Hepatocyte (in vitro differentiated cells): ENCODE results near the gene ACYP2. TPM values are rescaled to one million over a fixed set of nuclear protein-coding genes. Genes with fewer than 3 reads are reported as not detected.
A peak's percentile ranks its signal among the peaks of the same experiment; 100 is the strongest.

Source experiments
- DNase-seq: peaks from one replicate; pipeline ENCODE4 v3.0.0-alpha.2; 2016; ENCODE audit warnings: low spot score
- H2AFZ ChIP-seq: fragments of 200-600 bp; sonication (generic); 2 replicates; pipeline ENCODE4 v1.6.0; 2016; ENCODE audit warnings: antibody characterized with exemption, mild to moderate bottlenecking
- H3K27ac ChIP-seq: fragments of 200-600 bp; sonication (generic); 2 replicates; pipeline ENCODE4 v1.5.1; 2016; ENCODE audit warnings: mild to moderate bottlenecking
- H3K27me3 ChIP-seq: fragments of 200-600 bp; sonication (generic); 2 replicates; pipeline ENCODE4 v1.6.1; 2016
- H3K36me3 ChIP-seq: fragments of 200-600 bp; sonication (generic); replicated peaks from 2 replicates; pipeline ENCODE4 v1.5.1; 2016; ENCODE audit warnings: low read depth; ENCODE audit not compliant: insufficient read depth
- H3K4me1 ChIP-seq: fragments of 200-600 bp; sonication (generic); 2 replicates; pipeline ENCODE4 v1.5.1; 2016; ENCODE audit warnings: mild to moderate bottlenecking, moderate library complexity; ENCODE audit not compliant: insufficient read depth
- H3K4me2 ChIP-seq: fragments of 200-600 bp; sonication (generic); 2 replicates; pipeline ENCODE4 v1.6.0; 2016
- H3K4me3 ChIP-seq: fragments of 200-600 bp; sonication (generic); 2 replicates; pipeline ENCODE4 v1.5.1; 2016; ENCODE audit warnings: mild to moderate bottlenecking
- H3K79me2 ChIP-seq: fragments of 200-600 bp; sonication (generic); 2 replicates; pipeline ENCODE4 v1.6.0; 2017; ENCODE audit warnings: mild to moderate bottlenecking
- H3K9me2 ChIP-seq: fragments of 200-600 bp; sonication (generic); replicated peaks from 2 replicates; pipeline ENCODE4 v1.6.0; 2017; ENCODE audit warnings: mild to moderate bottlenecking; ENCODE audit not compliant: insufficient read depth
- H3K9me3 ChIP-seq: fragments of 200-600 bp; sonication (generic); 2 replicates; pipeline ENCODE4 v1.5.1; 2016; ENCODE audit warnings: low read depth, mild to moderate bottlenecking
- H4K20me1 ChIP-seq: fragments of 200-600 bp; sonication (generic); 2 replicates; pipeline ENCODE4 v1.6.0; 2016; ENCODE audit warnings: mild to moderate bottlenecking; ENCODE audit not compliant: insufficient read depth, poor library complexity, severe bottlenecking
- CTCF ChIP-seq: fragments of 200-600 bp; sonication (generic); IDR thresholded peaks from 2 replicates; pipeline ENCODE4 v1.5.1; 2016; ENCODE audit warnings: antibody characterized with exemption, mild to moderate bottlenecking; ENCODE audit not compliant: poor library complexity
- EZH2 ChIP-seq: fragments of 200-600 bp; sonication (generic); IDR thresholded peaks from 2 replicates; pipeline ENCODE4 v1.6.1; 2016; ENCODE audit warnings: antibody characterized with exemption, mild to moderate bottlenecking, borderline replicate concordance
- EZH2phosphoT487 ChIP-seq: fragments of 200-600 bp; sonication (generic); IDR thresholded peaks from one replicate; pipeline ENCODE4 v1.6.1; 2018; ENCODE audit warnings: antibody characterized with exemption, mild to moderate bottlenecking, low read depth, moderate library complexity; ENCODE audit not compliant: unreplicated experiment, severe bottlenecking
- WGBS: methylation state at CpG from one replicate; pipeline ENCODE4 v1.1.6; 2016; ENCODE audit warnings: low lambda C conversion rate; ENCODE audit errors: missing lambda C conversion rate; 5-methylcytosine and 5-hydroxymethylcytosine counted together
- polyA plus RNA-seq: library from polyadenylated mRNA; unstranded; fragments of >200 nt; fragmentation: Nextera tagmentation; extraction: Ambion mirVana; gene quantifications from 2 replicates; pipeline ENCODE4 v1.2.1, GENCODE V29; 2016
- total RNA-seq: library from RNA; depleted of rRNA; stranded (reverse); fragments of >200 nt; gene quantifications from 2 replicates; pipeline ENCODE4 v1.2.3, GENCODE V29; 2014

The ACYP2 gene
- total and polyA plus RNA-seq, 2 experiments from 2014 or later = 22.5 to 30.9 TPM

GRCh38 chr2:54099829-54100585 is 15.4 kb upstream of the ACYP2 start:
- TF ChIP-seq CTCF (no peak), EZH2 (no peak)
- Histone ChIP-seq H3K4me1 (no peaks in the 10 kb centered on the region), H3K36me3 (no peaks in the 10 kb centered on the region), H3K27ac (no peak overlapping the region), H3K79me2 (no peaks in the 10 kb centered on the region), H2AFZ (no peak overlapping the region), H3K9me3 (no peaks in the 10 kb centered on the region), H3K27me3 (no peaks in the 10 kb centered on the region), H3K9me2 (no peaks in the 10 kb centered on the region), H3K4me2 (no peak overlapping the region), H4K20me1 (no peaks in the 10 kb centered on the region), H3K4me3 (no peak overlapping the region)
- no peak for DNase-seq
- WGBS = 94% methylated on average over 6 of the region's 6 CpGs

- Histone ChIP-seq H4K20me1 (no peaks in the 10 kb centered on the region), H3K27me3 (no peaks in the 10 kb centered on the region), H3K4me3 (no peak overlapping the region), H3K79me2 (no peaks in the 10 kb centered on the region), H3K9me2 (no peaks in the 10 kb centered on the region), H3K4me2 (no peak overlapping the region), H3K36me3 (no peaks in the 10 kb centered on the region), H3K27ac (no peak overlapping the region), H2AFZ (no peak overlapping the region), H3K4me1 (no peaks in the 10 kb centered on the region), H3K9me3 (no peaks in the 10 kb centered on the region)
- DNase-seq = no peak
- TF ChIP-seq EZH2phosphoT487 = no peak
- no peak for TF ChIP-seq EZH2
- TF ChIP-seq CTCF = no peak
- 96% methylated on average over 2 of the region's 2 CpGs for WGBS
These were observed 14.6 kb upstream of the ACYP2 start for GRCh38 chr2:54100772-54101171.

- peak; percentile 70 for DNase-seq
- H3K4me2 ChIP-seq = no peak overlapping the region
These were observed 11.7 kb upstream of the ACYP2 start for GRCh38 chr2:54103454-54104314.

More at GRCh38 chr2:54103454-54104314, 11.7 kb upstream of the ACYP2 start:
- WGBS = 45% methylated on average over 3 of the region's 3 CpGs
- Histone ChIP-seq H3K9me2 (no peaks in the 10 kb centered on the region), H3K4me1 (no peaks in the 10 kb centered on the region), H3K9me3 (no peaks in the 10 kb centered on the region), H3K79me2 (no peaks in the 10 kb centered on the region), H3K27ac (no peak overlapping the region), H2AFZ (no peak overlapping the region), H3K27me3 (no peaks in the 10 kb centered on the region), H3K36me3 (no peaks in the 10 kb centered on the region), H4K20me1 (no peaks in the 10 kb centered on the region), H3K4me3 (no peak overlapping the region)
- TF ChIP-seq CTCF = no peak
- no peak for TF ChIP-seq EZH2phosphoT487
- no peak for TF ChIP-seq EZH2
